Dedifferentiated amniotic fluid mesenchymal stem cell (primary cell): ENCODE measurements around the gene NEDD9.

Experiments
- DNase-seq: peaks from one replicate; pipeline ENCODE4 v3.0.0-alpha.2; 2016; ENCODE audit errors: extremely low spot score

The NEDD9 gene

GRCh38 chr6:11181478-11182136 is 50.9 kb downstream of the NEDD9 start:
- no peak for DNase-seq

- DNase-seq = no peak
Observed at GRCh38 chr6:11179419-11180202, 52.9 kb downstream of the NEDD9 start.

GRCh38 chr6:11179088-11179418 is 53.4 kb downstream of the NEDD9 start:
- DNase-seq = no peak

GRCh38 chr6:11177271-11177670 is 55.2 kb downstream of the NEDD9 start:
- no peak for DNase-seq

- DNase-seq = no peak
Observed at GRCh38 chr6:11174242-11174611, 58.2 kb downstream of the NEDD9 start.

GRCh38 chr6:11172501-11173327 is 59.8 kb downstream of the NEDD9 start:
- DNase-seq = no peak

- DNase-seq = no peak
Observed at GRCh38 chr6:11171952-11172351, 60.5 kb downstream of the NEDD9 start.

GRCh38 chr6:11168091-11168635 is 64.3 kb downstream of the NEDD9 start:
- no peak for DNase-seq

- no peak for DNase-seq
Observed at GRCh38 chr6:11166948-11167347, 65.5 kb downstream of the NEDD9 start.

- no peak for DNase-seq
Observed at GRCh38 chr6:11164717-11165646, 67.5 kb downstream of the NEDD9 start.

- DNase-seq = no peak
Observed at GRCh38 chr6:11163932-11164331, 68.5 kb downstream of the NEDD9 start.

- no peak for DNase-seq
Observed at GRCh38 chr6:11162262-11162661, 70.2 kb downstream of the NEDD9 start.

- DNase-seq = peak; percentile 42
Observed at GRCh38 chr6:11161031-11161956, 71.2 kb downstream of the NEDD9 start.

GRCh38 chr6:11160199-11160598 is 72.3 kb downstream of the NEDD9 start:
- no peak for DNase-seq

- DNase-seq = no peak
Observed at GRCh38 chr6:11155589-11155988, 76.9 kb downstream of the NEDD9 start.

GRCh38 chr6:11153447-11153846 is 79.0 kb downstream of the NEDD9 start:
- DNase-seq = no peak

GRCh38 chr6:11152581-11152980 is 79.9 kb downstream of the NEDD9 start:
- DNase-seq = no peak

GRCh38 chr6:11151488-11151887 is 81.0 kb downstream of the NEDD9 start:
- no peak for DNase-seq

GRCh38 chr6:11149551-11149950 is 82.9 kb downstream of the NEDD9 start:
- no peak for DNase-seq

- no peak for DNase-seq
Observed at GRCh38 chr6:11146117-11146826, 86.2 kb downstream of the NEDD9 start.
